Measurements from ENCODE around the gene PAFAH1B1. TPM values are rescaled to one million over a fixed set of nuclear protein-coding genes. Genes with fewer than 3 reads are reported as not detected.

Gene PAFAH1B1
- total RNA-seq, 1 experiment from 2014 or later: 114 TPM

GRCh38 chr17:2711608-2712299 lies 118.3 kb downstream of the PAFAH1B1 start, which contains the start of gene CLUH (continued):
- TF ChIP-seq ZNF425 (CRISPR knock-in tag; conservative IDR thresholded peaks at IDR 0.05) (no peak), ATF1 (CRISPR knock-in tag; IDR thresholded peaks at IDR 0.05) (no peak), TEAD1 (CRISPR knock-in tag; IDR thresholded peaks at IDR 0.05) (no peak), CDX4 (CRISPR knock-in tag; IDR thresholded peaks at IDR 0.05; ENCODE audit: borderline replicate concordance) (no peak), EMX1 (CRISPR knock-in tag; IDR thresholded peaks at IDR 0.05) (no peak), SMAD4 (CRISPR knock-in tag; IDR thresholded peaks at IDR 0.05) (no peak), ZNF263 (CRISPR knock-in tag; IDR thresholded peaks at IDR 0.05; ENCODE audit: low read depth) (peak; percentile 28; the same call in 1 of the 2 replicates), ZNF512 (CRISPR knock-in tag; IDR thresholded peaks at IDR 0.05; ENCODE audit: borderline replicate concordance) (no peak), FOXK1 (CRISPR knock-in tag; IDR thresholded peaks at IDR 0.05) (peak; percentile 64), E2F4 (CRISPR knock-in tag; IDR thresholded peaks at IDR 0.05; ENCODE audit: borderline replicate concordance, low read depth) (no peak), GTF2I (CRISPR knock-in tag; conservative IDR thresholded peaks at IDR 0.05) (no peak), STAT6 (CRISPR knock-in tag; conservative IDR thresholded peaks at IDR 0.05; ENCODE audit: low read depth) (no peak), IRF1 (CRISPR knock-in tag; IDR thresholded peaks at IDR 0.05) (no peak), MYBL2 (CRISPR knock-in tag; IDR thresholded peaks at IDR 0.05) (no peak), HMGXB4 (CRISPR knock-in tag; IDR thresholded peaks at IDR 0.05) (no peak; the same call in 1 of the 2 replicates), ZNF317 (CRISPR knock-in tag; IDR thresholded peaks at IDR 0.05; ENCODE audit: borderline replicate concordance, low read depth) (no peak), ZMAT4 (CRISPR knock-in tag; IDR thresholded peaks at IDR 0.05) (no peak), E2F5 (CRISPR knock-in tag; IDR thresholded peaks at IDR 0.05) (no peak), ZNF396 (CRISPR knock-in tag; IDR thresholded peaks at IDR 0.05; ENCODE audit: borderline replicate concordance) (no peak), HMGA2 (CRISPR knock-in tag; IDR thresholded peaks at IDR 0.05) (no peak), ERG (CRISPR knock-in tag; IDR thresholded peaks at IDR 0.05) (no peak), USF1 (CRISPR knock-in tag; IDR thresholded peaks at IDR 0.05) (peak; percentile 90)

All from WTC11 (cell line).